ENCODE measurements around the gene TMEM131L.

DNA sequence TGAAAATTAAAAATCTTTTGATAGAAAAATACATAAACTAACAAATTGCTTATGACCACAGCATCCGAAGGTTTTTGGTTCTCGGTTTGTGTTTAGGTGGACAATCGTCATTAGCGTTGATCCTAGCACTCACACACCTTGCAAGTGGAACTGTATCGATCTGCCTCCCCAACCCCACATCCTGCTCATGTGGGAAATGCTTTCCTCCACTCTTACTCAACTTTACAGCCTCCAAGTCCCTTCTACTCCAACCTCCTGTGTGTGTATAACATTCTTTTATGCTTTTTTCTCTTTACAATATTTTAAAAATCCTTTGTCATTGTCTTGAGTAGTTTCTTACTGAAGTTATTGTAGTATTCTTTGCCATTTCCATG, 15.6 kb upstream of the TMEM131L start:
- TF ChIP-seq, protein P1, sequence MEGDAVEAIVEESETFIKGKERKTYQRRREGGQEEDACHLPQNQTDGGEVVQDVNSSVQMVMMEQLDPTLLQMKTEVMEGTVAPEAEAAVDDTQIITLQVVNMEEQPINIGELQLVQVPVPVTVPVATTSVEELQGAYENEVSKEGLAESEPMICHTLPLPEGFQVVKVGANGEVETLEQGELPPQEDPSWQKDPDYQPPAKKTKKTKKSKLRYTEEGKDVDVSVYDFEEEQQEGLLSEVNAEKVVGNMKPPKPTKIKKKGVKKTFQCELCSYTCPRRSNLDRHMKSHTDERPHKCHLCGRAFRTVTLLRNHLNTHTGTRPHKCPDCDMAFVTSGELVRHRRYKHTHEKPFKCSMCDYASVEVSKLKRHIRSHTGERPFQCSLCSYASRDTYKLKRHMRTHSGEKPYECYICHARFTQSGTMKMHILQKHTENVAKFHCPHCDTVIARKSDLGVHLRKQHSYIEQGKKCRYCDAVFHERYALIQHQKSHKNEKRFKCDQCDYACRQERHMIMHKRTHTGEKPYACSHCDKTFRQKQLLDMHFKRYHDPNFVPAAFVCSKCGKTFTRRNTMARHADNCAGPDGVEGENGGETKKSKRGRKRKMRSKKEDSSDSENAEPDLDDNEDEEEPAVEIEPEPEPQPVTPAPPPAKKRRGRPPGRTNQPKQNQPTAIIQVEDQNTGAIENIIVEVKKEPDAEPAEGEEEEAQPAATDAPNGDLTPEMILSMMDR (IDR thresholded peaks at IDR 0.05; ENCODE audit: low read length) = no peak
- TF ChIP-seq EZH2 (optimal IDR thresholded peaks at IDR 0.05; ENCODE audit: low read depth, low read length) = no peak
